Adrenal gland (tissue), 5 donors: ENCODE measurements around the gene IMMT.

ENCODE experiments used
- POLR2A ChIP-seq, 2 donors: fragments of 450-650 bp; IDR thresholded peaks; one replicate each; pipeline ENCODE4 v1.6.1; 2017; ENCODE audit warnings: antibody characterized with exemption in 2 of 2, mild to moderate bottlenecking in 2 of 2, moderate library complexity in 1 of 2
- TF ChIP-seq, protein P1 (sequence below), 6 experiments: fragments of 450-650 bp in 4 of 6; fragments of 200-600 bp in 2 of 6; sonication (generic) in 1 of 6; IDR thresholded peaks; 1 replicate in 5 of 6; 2 replicates in 1 of 6; pipeline versions ENCODE4 v1.5.1 to v1.8.0; 2016 to 2021; ENCODE audit warnings: antibody characterized with exemption in 6 of 6, mild to moderate bottlenecking in 2 of 6, moderate library complexity in 1 of 6
- donor health status: DM: no; HTN: no; CAD: no.

DNA sequence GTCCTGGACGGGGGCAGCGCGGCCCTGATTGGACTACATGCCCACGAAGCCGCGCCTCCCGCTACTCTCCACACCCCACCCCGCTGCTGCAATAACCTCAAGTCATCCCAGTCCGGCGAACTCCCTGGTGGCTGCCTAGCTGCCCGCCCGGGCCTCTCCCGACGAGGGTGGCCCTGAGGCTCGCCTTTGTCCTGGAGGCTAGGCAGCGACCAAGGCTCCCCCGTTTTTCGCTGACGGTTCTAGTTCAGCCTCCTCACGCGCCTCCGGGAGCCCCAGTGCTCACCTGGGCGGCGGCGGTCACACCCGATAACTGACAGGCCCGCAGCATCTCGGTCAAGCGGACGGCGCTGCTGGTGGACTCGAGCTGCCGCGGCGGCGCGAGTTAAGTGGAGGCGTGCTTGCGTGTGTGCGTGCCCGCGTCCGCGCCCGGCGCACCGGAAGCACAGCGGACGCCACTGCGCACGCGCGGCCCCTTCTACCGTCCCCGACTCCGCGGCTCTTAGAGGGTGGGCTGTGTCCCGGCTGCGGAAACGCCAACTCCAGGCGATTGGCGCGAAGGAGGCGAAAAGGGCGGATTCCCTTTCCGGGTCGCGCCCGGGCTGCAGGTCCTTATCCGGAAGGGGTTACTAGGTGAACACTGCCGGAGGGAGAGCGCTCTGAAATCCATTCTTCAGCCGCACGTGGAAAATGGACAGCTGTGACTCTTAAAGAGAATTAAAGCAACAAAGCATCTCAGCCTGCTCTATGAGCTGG is at the start of gene IMMT:
- TF ChIP-seq, protein P1, sequence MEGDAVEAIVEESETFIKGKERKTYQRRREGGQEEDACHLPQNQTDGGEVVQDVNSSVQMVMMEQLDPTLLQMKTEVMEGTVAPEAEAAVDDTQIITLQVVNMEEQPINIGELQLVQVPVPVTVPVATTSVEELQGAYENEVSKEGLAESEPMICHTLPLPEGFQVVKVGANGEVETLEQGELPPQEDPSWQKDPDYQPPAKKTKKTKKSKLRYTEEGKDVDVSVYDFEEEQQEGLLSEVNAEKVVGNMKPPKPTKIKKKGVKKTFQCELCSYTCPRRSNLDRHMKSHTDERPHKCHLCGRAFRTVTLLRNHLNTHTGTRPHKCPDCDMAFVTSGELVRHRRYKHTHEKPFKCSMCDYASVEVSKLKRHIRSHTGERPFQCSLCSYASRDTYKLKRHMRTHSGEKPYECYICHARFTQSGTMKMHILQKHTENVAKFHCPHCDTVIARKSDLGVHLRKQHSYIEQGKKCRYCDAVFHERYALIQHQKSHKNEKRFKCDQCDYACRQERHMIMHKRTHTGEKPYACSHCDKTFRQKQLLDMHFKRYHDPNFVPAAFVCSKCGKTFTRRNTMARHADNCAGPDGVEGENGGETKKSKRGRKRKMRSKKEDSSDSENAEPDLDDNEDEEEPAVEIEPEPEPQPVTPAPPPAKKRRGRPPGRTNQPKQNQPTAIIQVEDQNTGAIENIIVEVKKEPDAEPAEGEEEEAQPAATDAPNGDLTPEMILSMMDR (IDR thresholded peaks at IDR 0.05) = peak in 2 of 6 experiments; percentile 3 to 21
- peak; percentile 95 for TF ChIP-seq POLR2A (IDR thresholded peaks at IDR 0.05)
